Breast epithelium (tissue), 4 donors: ENCODE data around the gene NRROS. TPM values are rescaled to one million over a fixed set of nuclear protein-coding genes. Genes with fewer than 3 reads are reported as not detected.
A peak's percentile ranks its signal among the peaks of the same experiment; 100 is the strongest.

Experiments
- DNase-seq, 2 donors: peaks; one replicate each; pipeline ENCODE4 v3.0.0-alpha.2; 2019; ENCODE audit warnings: low spot score in 2 of 2
- H3K27ac ChIP-seq, 2 donors: fragments of 200-600 bp; sonication (generic) in 1 of 2; one replicate each; pipeline ENCODE4 v1.5.1; 2016 to 2019; ENCODE audit warnings: mild to moderate bottlenecking in 1 of 2
- H3K27me3 ChIP-seq, 2 donors: fragments of 200-600 bp; sonication (generic) in 1 of 2; one replicate each; pipeline versions ENCODE4 v1.5.1 to v1.6.0; 2017 to 2019; ENCODE audit warnings: control low read depth in 1 of 2, mild to moderate bottlenecking in 1 of 2
- H3K36me3 ChIP-seq: fragments of 200-600 bp; one replicate; pipeline ENCODE4 v1.5.1; 2019
- H3K4me1 ChIP-seq, 2 donors: fragments of 200-600 bp; sonication (generic); one replicate each; pipeline ENCODE4 v1.5.1; 2016 to 2019; ENCODE audit warnings: control low read depth in 1 of 2
- H3K4me3 ChIP-seq, 3 donors: fragments of 200-600 bp; sonication (generic); 1 replicate in 2 of 3; 2 replicates in 1 of 3; pipeline ENCODE4 v1.5.1; 2016 to 2019; ENCODE audit warnings: mild to moderate bottlenecking in 3 of 3, moderate library complexity in 2 of 3
- H3K9me3 ChIP-seq, 2 donors: fragments of 200-600 bp; sonication (generic) in 1 of 2; one replicate each; pipeline ENCODE4 v1.5.1; 2016 to 2019; ENCODE audit warnings: control low read depth in 1 of 2
- POLR2A ChIP-seq: fragments of 450-650 bp; IDR thresholded peaks from one replicate; pipeline ENCODE4 v1.6.1; 2016; ENCODE audit warnings: antibody characterized with exemption, mild to moderate bottlenecking, moderate library complexity
- POLR2AphosphoS5 ChIP-seq, 3 donors: sonication (generic); formaldehyde crosslinking; IDR thresholded peaks; one replicate each; pipeline ENCODE4 v1.6.1; 2017; ENCODE audit warnings: antibody characterized with exemption in 3 of 3
- intact Hi-C: fragments of 100-400 bp; cut with DNase I; formaldehyde crosslinking; loops from one replicate; pipeline ENCODE4 v1.15.1; 2023; ENCODE audit warnings: low total_unique reads
- total RNA-seq, 3 donors: library from RNA; depleted of rRNA; stranded (reverse); fragments of >200 nt; gene quantifications; one replicate each; pipeline ENCODE4 v1.1.0, GENCODE V29; 2016
- TF ChIP-seq, protein P1 (sequence below), 3 donors: fragments of 450-650 bp; IDR thresholded peaks; one replicate each; pipeline ENCODE4 v1.5.1; 2016 to 2017; ENCODE audit warnings: antibody characterized with exemption in 3 of 3, mild to moderate bottlenecking in 3 of 3, moderate library complexity in 3 of 3

NRROS gene
- total RNA-seq, 3 donors from 2014 or later, result 3.2 to 13.9 (median 4.3) TPM

DNA sequence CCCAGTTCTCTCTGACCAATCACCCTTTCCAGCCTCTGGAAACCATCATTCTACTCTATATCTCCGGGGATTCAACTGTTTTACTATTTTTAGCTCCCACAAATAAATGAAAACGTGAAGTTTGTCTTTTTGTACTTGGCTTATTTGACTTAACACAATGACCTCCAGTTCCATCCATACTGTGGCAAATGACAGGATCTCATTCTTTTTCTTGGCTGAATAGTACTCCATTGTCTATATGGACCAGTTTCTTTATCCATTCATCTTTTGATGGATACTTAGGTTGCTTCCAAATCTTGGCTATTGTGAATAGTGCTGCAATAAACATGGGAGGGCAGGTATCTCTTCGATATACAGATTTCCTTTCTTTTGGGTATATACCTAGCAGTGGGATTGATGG lies 34.1 kb downstream of the NRROS start:
- intact Hi-C loops, result no loop called here
- Histone ChIP-seq H3K4me1 (no peaks in the 10 kb centered on the region), H3K9me3 (no peaks in the 10 kb centered on the region), H3K4me3 (no peak overlapping the region), H3K36me3 (no peaks in the 10 kb centered on the region), H3K27ac (no peak overlapping the region), H3K27me3 (peaks cover 0 to 4% of the 10 kb centered on the region in 2 donors)
- TF ChIP-seq, protein P1, sequence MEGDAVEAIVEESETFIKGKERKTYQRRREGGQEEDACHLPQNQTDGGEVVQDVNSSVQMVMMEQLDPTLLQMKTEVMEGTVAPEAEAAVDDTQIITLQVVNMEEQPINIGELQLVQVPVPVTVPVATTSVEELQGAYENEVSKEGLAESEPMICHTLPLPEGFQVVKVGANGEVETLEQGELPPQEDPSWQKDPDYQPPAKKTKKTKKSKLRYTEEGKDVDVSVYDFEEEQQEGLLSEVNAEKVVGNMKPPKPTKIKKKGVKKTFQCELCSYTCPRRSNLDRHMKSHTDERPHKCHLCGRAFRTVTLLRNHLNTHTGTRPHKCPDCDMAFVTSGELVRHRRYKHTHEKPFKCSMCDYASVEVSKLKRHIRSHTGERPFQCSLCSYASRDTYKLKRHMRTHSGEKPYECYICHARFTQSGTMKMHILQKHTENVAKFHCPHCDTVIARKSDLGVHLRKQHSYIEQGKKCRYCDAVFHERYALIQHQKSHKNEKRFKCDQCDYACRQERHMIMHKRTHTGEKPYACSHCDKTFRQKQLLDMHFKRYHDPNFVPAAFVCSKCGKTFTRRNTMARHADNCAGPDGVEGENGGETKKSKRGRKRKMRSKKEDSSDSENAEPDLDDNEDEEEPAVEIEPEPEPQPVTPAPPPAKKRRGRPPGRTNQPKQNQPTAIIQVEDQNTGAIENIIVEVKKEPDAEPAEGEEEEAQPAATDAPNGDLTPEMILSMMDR (IDR thresholded peaks at IDR 0.05), result no peak
- no peak for TF ChIP-seq POLR2AphosphoS5 (IDR thresholded peaks at IDR 0.05)
- TF ChIP-seq POLR2A, result no peak
- no peak for DNase-seq

DNA sequence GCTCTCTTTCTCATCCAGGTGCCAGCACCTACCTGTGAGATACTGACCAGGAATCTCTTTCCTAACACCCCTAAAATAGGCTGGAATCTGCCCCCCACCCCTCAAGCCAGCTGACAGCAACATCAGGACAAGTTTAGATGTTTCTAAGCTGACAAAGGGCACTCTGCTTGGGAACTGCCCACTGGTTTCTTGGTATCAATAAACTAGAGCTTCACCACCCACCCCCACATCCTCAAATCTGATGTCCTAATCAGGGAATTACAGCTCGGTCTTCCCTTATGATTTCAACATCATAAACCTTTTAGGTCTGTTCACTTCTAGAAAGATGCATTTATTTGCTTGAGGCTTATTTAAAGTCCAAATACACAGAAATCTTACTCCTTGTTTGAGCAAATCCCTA lies 37.9 kb downstream of the NRROS start:
- TF ChIP-seq, protein P1 (IDR thresholded peaks at IDR 0.05), result no peak
- TF ChIP-seq POLR2AphosphoS5 (IDR thresholded peaks at IDR 0.05), result no peak
- TF ChIP-seq POLR2A, result no peak
- intact Hi-C loops, result no loop called here
- Histone ChIP-seq H3K36me3 (no peaks in the 10 kb centered on the region), H3K9me3 (no peaks in the 10 kb centered on the region), H3K27me3 (peaks cover 0 to 4% of the 10 kb centered on the region in 2 donors), H3K4me1 (no peaks in the 10 kb centered on the region), H3K4me3 (no peak overlapping the region), H3K27ac (no peak overlapping the region)
- DNase-seq, result peak in 1 of 2 donors; percentile 14

DNA sequence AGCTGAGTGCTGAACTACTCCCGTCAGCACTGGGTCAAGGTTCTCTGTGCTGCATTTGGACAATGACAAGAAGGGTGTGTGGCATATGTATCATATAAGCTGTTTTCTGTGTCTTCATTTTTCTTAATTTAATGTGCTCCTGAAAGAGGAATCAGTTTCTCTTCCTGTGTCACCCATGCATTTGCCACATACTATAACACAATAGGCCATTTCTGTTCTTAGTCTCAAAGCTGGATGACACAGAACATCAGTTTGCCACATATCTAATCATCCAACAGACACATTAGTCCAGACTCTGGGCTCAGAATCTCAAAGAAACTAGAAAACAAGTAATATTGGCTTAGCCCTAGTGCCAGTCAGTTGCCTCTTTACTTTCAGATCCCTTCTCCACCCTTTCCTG lies 38.4 kb downstream of the NRROS start:
- Histone ChIP-seq H3K4me3 (no peak overlapping the region), H3K4me1 (no peaks in the 10 kb centered on the region), H3K9me3 (no peaks in the 10 kb centered on the region), H3K36me3 (no peaks in the 10 kb centered on the region), H3K27me3 (peaks cover 0 to 4% of the 10 kb centered on the region in 2 donors), H3K27ac (no peak overlapping the region)
- intact Hi-C loops, result no loop called here
- TF ChIP-seq, protein P1 (IDR thresholded peaks at IDR 0.05), result no peak
- TF ChIP-seq POLR2A (no peak), POLR2AphosphoS5 (IDR thresholded peaks at IDR 0.05) (no peak)
- no peak for DNase-seq

DNA sequence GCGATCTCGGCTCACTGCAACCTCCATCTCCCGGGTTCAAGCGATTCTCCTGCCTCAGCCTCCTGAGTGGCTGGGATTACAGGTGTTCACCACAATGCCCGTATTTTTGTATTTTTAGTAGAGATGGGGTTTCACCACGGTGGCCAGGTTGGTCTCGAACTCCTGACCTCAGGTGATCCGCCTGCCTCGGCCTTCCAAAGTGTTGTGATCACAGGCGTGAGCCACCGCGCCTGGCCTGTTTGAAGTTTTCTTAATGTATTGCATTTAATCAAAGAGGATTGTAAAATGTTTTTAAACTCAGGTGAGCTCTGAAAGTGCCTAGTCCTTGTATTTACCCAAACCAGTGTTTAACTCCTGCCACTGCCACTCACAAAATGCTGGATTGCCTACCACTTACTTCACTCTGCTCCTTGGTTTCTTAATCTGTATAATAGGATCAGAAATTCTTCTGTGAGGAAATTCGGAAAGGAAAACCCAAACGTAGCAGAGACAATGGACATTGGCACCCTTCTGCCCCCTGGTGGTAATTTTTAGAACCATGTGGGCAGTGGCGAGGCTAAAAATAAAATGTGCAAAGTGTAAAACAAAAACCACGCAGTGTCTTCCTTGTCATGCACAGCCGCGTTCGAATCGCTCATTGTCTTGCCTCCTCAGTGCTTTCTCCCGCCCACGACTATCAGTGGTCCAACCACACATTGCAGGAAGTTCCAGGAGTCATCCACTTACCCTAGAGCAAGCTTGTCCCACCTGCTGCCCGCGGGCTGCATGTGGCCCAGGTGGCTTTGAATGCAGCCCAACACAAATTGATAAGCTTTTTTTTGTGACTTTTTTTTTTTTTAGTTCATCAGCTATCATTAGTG lies 45.3 kb downstream of the NRROS start:
- Histone ChIP-seq H3K4me1 (no peaks in the 10 kb centered on the region), H3K4me3 (peak overlapping the region in 1 of 3 donors; percentile 33), H3K9me3 (no peaks in the 10 kb centered on the region), H3K27ac (no peak overlapping the region), H3K27me3 (no peaks in the 10 kb centered on the region), H3K36me3 (no peaks in the 10 kb centered on the region)
- TF ChIP-seq, protein P1 (IDR thresholded peaks at IDR 0.05), result peak; percentile 91 to 94 (median 93)
- no peak for TF ChIP-seq POLR2A
- intact Hi-C loops, result no loop called here
- DNase-seq, result peak; percentile 33 to 52

DNA sequence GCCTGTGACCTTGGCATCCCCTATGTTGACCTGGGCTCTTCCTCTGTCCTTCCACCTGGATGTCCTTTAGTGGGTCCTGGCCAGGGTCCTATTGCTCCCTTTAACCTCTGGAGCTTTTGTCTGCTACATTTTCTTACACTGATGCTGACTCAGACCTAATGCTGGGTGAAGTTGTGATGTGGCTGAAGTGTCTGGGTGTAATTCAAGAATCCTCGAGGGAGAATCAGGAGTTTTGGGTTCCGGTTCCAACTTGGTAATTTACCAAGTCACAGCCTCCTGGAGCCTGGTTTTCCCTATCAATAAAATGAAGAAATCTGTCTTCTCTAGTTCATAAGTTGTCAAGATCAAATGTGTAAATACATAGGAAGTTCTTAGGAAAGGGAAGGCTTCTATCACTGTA lies 46.9 kb downstream of the NRROS start:
- intact Hi-C loops, result no loop called here
- no peaks in the 10 kb centered on the region for H3K27me3 ChIP-seq
- H3K4me3 ChIP-seq, result no peak overlapping the region
- DNase-seq, result no peak
- no peak overlapping the region for H3K27ac ChIP-seq
- H3K36me3 ChIP-seq, result no peaks in the 10 kb centered on the region
- no peaks in the 10 kb centered on the region for H3K4me1 ChIP-seq
- H3K9me3 ChIP-seq, result no peaks in the 10 kb centered on the region
- TF ChIP-seq POLR2AphosphoS5 (IDR thresholded peaks at IDR 0.05) (no peak), POLR2A (no peak)
- TF ChIP-seq, protein P1 (IDR thresholded peaks at IDR 0.05), result no peak
